NCI-H1694 treated with DMSO at 0.1 percent for 48 hours (cell line): ENCODE data around the gene IMPDH1.
"Not testable (repeated sequence)": the region's sequence is repeated elsewhere in the genome, so short reads cannot be mapped to it uniquely, and the experiment has no call there.

ENCODE experiments used
- DNase-seq: peaks from one replicate; lab custom pipeline; 2025; lab: John Stamatoyannopoulos, UW

IMPDH1 gene

GRCh38 chr7:128409596-128410450 lies at the start of gene IMPDH1:
TSS of gene IMPDH1 (minus strand) at chr7:128409982. CDS start at chr7:128409901, 81 bp downstream.
- DNase-seq, result peak; percentile 42

GRCh38 chr7:128459394-128459878 lies 49.7 kb upstream of the IMPDH1 start:
- peak; percentile 74 for DNase-seq

- no peak for DNase-seq
Measured at GRCh38 chr7:128458956-128459355, 49.2 kb upstream of the IMPDH1 start.

DNA sequence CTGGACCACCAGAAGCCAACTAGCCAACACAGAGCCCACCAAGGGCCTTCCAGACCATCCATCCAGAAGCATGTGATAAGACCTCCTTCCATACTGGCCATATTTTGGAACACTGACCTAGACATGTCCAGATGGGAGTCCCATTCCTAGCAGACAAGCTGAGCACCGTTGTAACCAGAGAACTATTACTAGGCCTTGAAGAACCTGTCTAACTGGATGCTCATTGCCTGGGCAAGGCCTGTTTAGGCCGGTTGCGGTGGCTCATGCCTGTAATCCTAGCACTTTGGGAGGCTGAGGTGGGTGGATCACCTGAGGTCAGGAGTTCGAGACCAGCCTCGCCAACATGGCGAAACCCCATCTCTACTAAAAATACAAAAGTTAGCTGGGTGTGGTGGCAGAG lies 47.6 kb upstream of the IMPDH1 start:
- DNase-seq, result not testable (repeated sequence)

DNA sequence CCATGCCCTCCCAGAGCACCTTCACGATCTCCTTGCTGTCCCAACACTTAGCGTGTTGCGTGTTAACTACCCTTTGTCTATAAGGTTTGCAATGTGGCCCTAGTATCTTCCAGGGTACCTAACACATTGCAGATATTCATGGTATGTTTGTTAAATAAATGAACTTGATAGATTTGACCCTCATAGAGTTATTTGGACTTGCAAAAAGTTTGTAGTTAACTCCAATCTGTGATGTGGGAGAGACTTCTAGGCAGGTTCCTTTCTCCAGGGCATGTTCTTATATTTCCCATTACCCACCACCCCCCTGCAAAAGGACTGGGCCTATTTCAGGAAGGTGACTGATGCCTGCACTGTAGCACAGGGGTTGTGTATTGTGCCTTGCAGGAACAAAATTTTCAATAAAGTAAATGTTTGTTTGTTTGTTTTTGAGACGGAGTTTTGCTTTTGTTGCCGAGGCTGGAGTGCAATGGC lies 46.5 kb upstream of the IMPDH1 start:
- DNase-seq, result no peak

DNA sequence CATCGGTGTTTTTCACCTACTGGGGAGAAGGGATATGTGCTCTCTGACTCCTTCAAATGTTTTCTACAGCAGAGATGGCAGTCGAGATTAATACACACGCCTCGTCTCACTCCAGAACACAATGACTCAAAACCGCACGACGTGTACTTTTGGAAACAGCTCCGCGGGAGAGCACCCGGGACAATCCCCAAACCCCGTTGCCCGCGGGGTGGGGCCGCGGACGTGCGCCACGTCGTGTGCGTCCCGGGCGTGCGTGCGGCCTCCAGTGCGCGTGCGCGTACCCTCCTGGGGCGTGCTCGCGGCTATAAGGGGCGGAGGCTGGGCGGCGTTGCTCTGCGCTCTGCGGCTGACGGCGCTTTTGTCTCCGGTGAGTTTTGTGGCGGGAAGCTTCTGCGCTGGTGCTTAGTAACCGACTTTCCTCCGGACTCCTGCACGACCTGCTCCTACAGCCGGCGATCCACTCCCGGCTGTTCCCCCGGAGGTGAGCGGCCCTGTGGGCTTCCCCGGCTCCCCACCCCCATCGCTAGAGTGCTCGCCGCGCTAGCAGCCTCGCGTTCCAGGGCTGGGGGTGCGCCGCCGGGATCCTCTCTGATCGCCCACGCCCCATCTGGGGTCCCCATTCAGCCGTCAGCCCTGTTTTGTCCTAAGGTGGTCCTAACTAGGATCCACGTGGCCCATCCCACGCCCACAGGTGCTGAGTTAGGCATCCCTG lies 45.9 kb upstream of the IMPDH1 start, which contains the start of gene HILPDA:
Gene HILPDA (plus strand): TSS at position 336 of the 712 bp plus-strand sequence. CDS start 1,391 bp downstream, outside the sequence.
- DNase-seq, result peak; percentile 90

DNA sequence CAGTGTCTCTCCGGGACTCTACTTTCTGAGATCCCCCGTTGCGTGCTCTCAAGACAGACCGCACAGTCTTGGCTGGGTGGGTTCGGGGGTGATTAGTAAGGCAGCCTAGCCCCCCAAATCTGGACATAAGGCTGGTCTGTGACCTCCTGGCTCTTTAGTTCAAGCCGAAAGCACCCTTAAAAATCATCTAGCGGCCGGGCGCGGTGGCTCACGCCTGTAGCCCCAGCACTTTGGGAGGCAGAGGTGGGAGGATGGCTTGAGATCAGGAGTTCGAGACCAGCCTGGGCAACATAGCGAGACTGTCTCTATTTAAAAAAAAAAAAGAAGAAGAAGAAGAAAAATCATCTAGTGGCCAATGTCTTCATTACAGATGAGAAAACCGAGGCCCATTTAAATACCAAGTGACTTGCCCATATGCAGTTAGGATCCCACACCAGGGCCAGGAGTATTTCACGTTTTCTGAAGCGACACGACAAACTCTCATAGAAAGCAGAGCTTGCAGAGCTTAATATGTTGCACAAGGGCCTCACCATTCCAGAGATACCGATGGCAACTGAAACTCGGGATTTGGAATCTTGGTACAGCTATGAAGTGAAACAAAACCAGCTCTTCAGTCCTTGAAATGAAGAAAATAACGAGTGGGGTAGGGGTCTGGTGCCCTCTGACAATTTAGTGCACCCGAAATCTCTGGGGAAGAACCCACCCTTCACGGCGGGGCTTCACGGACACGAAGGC lies 45.2 kb upstream of the IMPDH1 start:
- DNase-seq, result peak; percentile 29

GRCh38 chr7:128453836-128454804 lies 44.3 kb upstream of the IMPDH1 start:
- DNase-seq, result no peak

GRCh38 chr7:128452552-128452951 lies 42.8 kb upstream of the IMPDH1 start:
- no peak for DNase-seq

DNA sequence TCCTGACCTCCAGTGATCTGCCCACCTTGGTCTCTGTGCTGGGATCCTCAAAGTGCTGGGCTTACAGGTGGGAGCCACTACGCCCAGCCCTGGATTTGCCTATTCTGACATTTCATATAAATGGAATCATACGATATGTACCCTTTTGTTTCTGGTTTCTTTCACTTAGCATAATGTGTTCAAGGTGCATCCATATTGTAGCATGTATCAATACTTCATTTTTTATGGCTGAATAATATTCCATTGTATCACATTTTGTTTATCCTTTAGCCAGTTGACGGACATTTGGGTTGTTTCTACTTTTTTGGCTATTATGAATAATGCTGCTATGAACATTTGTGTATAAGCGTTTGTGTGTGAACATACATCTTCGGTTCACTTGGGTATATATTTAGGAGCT lies 41.1 kb upstream of the IMPDH1 start:
- DNase-seq, result no peak

DNA sequence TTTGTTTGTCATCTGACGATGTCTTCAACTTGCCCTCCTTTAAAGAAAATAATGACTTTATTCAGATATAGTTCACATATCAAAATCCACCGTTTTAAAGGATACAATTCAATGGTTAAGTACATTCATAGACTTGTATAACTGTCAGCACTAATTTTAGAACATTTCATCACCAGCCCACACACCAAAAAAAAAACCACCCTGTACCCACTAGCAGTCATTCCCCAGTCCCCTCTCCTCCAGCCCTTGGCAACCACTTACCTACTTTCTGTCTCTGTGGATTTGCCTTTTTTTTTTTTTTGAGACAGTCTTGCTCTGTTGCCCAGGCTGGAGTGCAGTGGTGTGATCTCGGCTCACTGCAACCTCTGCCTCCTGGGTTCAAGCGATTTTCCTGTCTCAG lies 40.6 kb upstream of the IMPDH1 start:
- no peak for DNase-seq

DNA sequence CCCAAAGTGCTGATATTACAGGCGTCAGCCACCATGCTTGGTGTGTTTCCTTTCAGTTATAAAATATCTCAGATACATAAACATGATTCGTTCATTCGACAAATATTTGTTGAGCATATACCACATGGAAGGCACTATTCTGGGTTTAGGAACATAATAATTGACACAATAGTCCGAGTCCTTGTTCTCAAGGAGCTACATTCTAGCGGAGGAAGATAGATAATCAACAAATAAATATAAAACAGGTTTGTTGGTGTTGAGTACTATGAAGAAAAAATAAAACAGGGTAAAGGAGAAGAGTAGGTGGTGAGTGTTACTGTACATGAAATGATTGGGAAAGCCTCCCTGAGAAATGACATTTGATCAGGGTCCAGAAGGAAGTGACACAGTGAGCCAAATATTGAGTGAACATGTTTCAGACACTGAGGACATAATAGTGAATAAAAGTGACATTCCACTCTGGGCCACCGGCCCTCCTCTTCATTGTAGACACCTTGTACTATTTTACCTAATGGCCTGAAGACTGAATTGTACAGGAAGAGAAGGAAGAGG lies 39.0 kb upstream of the IMPDH1 start:
- DNase-seq, result no peak

GRCh38 chr7:128447941-128448564 lies 38.3 kb upstream of the IMPDH1 start:
- no peak for DNase-seq

DNA sequence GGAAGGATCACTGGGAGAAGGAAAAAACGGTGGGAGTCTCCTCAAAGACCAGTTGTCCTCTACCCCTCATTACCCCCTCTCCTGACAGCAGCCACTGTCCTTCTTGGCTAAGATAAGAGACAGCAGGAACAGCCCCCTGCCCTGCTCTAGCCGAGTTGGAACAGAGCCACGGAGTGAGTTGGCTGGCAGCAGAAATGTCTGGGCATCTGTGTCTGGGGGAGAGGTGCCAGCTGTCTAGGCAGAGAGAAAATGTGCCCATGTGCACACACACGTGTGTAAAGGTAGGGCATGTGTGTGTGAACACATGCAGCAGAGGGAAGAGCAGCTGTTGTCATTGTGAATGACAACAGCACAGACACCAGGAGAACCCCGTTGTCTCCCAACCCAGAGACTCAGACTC lies 36.5 kb upstream of the IMPDH1 start:
- peak; percentile 93 for DNase-seq

GRCh38 chr7:128443831-128444600 lies 34.2 kb upstream of the IMPDH1 start:
- no peak for DNase-seq

GRCh38 chr7:128442356-128442755 lies 32.6 kb upstream of the IMPDH1 start:
- DNase-seq, result no peak

GRCh38 chr7:128437426-128438332 lies 27.9 kb upstream of the IMPDH1 start:
- DNase-seq, result no peak

- no peak for DNase-seq
Measured at GRCh38 chr7:128435327-128435686, 25.5 kb upstream of the IMPDH1 start.
